Naive thymus-derived CD4-positive, alpha-beta T cell (primary cell): ENCODE measurements around the gene NCAM1. TPM values are rescaled to one million over a fixed set of nuclear protein-coding genes. Genes with fewer than 3 reads are reported as not detected.

Source experiments
- ATAC-seq: fragments of 150-1000 bp; cut with Tn5 transposase; 2 replicates; pipeline ENCODE4 v1.10.0; 2021; ENCODE audit warnings: mild to moderate bottlenecking, moderate library complexity
- CTCF ChIA-PET: fragments of 350-600 bp; sonication (Branson Sonifier 250); formaldehyde crosslinking; loops from one replicate; lab custom pipeline; 2021; ENCODE audit warnings: antibody characterized with exemption; lab: Charles Lee
- POLR2A ChIA-PET: fragments of 350-600 bp; sonication (Branson Sonifier 250); formaldehyde crosslinking; loops from one replicate; lab custom pipeline; 2021; ENCODE audit warnings: antibody characterized with exemption, inconsistent platforms; lab: Charles Lee
- DNase-seq, 9 donors: peaks; one replicate each; pipeline versions ENCODE4 v3.0.0 to v3.0.0-alpha.2; 2020 to 2022; ENCODE audit warnings: mixed read lengths in 1 of 9
- H3K27ac ChIP-seq: one replicate; pipeline ENCODE4 v1.7.0; 2013; ENCODE audit warnings: mild to moderate bottlenecking, low read depth, low read length, moderate library complexity
- H3K27me3 ChIP-seq, 2 donors: one replicate each; pipeline ENCODE4 v1.7.0; 2013; ENCODE audit warnings: low read length in 2 of 2, mild to moderate bottlenecking in 2 of 2, moderate library complexity in 2 of 2; ENCODE audit not compliant: control insufficient read depth in 2 of 2, insufficient read depth in 2 of 2
- H3K36me3 ChIP-seq, 3 experiments: 1 replicate in 2 of 3; 2 replicates in 1 of 3; pipeline ENCODE4 v1.7.0; 2013; ENCODE audit warnings: low read length in 3 of 3, mild to moderate bottlenecking in 3 of 3, moderate library complexity in 1 of 3; ENCODE audit not compliant: insufficient read depth in 3 of 3, control insufficient read depth in 2 of 3
- H3K4me1 ChIP-seq, 2 donors: one replicate each; pipeline ENCODE4 v1.7.0; 2013; ENCODE audit warnings: low read length in 2 of 2, mild to moderate bottlenecking in 2 of 2, moderate library complexity in 1 of 2; ENCODE audit not compliant: control insufficient read depth in 2 of 2, insufficient read depth in 2 of 2
- H3K4me3 ChIP-seq: 2 replicates; pipeline ENCODE4 v1.7.0; 2013; ENCODE audit warnings: mild to moderate bottlenecking, low read length
- H3K9me3 ChIP-seq, 3 experiments: 1 replicate in 2 of 3; 2 replicates in 1 of 3; pipeline ENCODE4 v1.7.0; 2013; ENCODE audit warnings: low read length in 3 of 3; ENCODE audit not compliant: control insufficient read depth in 2 of 3
- H3K27ac Mint-ChIP-seq, 9 donors: one replicate each; pipeline ENCODE4 v1.8.0; 2020 to 2022; ENCODE audit warnings: mixed read lengths in 9 of 9, mild to moderate bottlenecking in 8 of 9, moderate library complexity in 5 of 9, inconsistent platforms in 2 of 9
- H3K27me3 Mint-ChIP-seq, 5 donors: one replicate each; pipeline ENCODE4 v1.8.0; 2021 to 2022; ENCODE audit warnings: mixed read lengths in 5 of 5, mild to moderate bottlenecking in 1 of 5
- H3K36me3 Mint-ChIP-seq, 5 donors: one replicate each; pipeline ENCODE4 v1.8.0; 2020 to 2022; ENCODE audit warnings: mixed read lengths in 5 of 5, mild to moderate bottlenecking in 3 of 5, inconsistent platforms in 1 of 5
- H3K4me1 Mint-ChIP-seq, 7 donors: one replicate each; pipeline ENCODE4 v1.8.0; 2020 to 2022; ENCODE audit warnings: mixed read lengths in 7 of 7, mild to moderate bottlenecking in 3 of 7, inconsistent platforms in 1 of 7
- H3K4me3 Mint-ChIP-seq, 10 donors: one replicate each; pipeline ENCODE4 v1.8.0; 2020 to 2022; ENCODE audit warnings: mild to moderate bottlenecking in 10 of 10, mixed read lengths in 10 of 10, moderate library complexity in 6 of 10, inconsistent platforms in 2 of 10
- H3K9me3 Mint-ChIP-seq, 11 donors: one replicate each; pipeline ENCODE4 v1.8.0; 2020 to 2022; ENCODE audit warnings: mixed read lengths in 11 of 11, mild to moderate bottlenecking in 4 of 11, inconsistent platforms in 1 of 11, moderate library complexity in 1 of 11
- intact Hi-C, 2 donors: fragments of 100-400 bp; cut with micrococcal nuclease; formaldehyde crosslinking; loops; one replicate each; pipeline ENCODE4 v1.15.1; 2023
- polyA plus RNA-seq, 2 donors: library from polyadenylated mRNA; unstranded; fragments of 300-500 nt; fragmentation: Illumina TruSeq; gene quantifications; one replicate each; pipeline ENCODE4 v1.2.3, GENCODE V29; 2021
- total RNA-seq, 6 experiments: library from RNA in 5 of 6; stranded (reverse) in 5 of 6; gene quantifications; 1 replicate in 5 of 6; 2 replicates in 1 of 6; pipeline ENCODE4 v1.2.3 and lab custom pipeline; 2021 to 2026

The NCAM1 gene
- total and polyA plus RNA-seq, 7 experiments from 2014 or later = 0.06 to 18.8 (median 1.0) TPM; not detected in 2

DNA sequence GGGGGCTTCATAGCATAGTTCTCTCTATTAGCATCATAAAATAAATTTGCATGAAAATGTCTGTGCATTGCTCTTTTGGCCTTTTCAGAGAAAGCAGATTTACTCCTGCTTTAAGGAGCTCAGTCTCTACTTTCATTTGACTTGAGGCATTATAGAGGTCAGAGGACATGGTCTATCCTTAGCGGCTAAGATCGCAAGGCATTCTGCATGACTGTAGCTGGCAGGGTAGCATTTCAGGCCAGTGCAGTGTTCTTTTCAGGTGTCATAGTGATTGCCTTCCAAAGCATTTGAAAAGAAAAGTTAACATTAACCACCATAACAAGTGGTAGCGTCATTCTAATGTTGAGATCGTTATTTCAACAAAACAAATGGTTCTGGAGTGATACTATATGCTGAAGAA, 126.5 kb downstream of the NCAM1 start:
- ATAC-seq (no peak), DNase-seq (no peak)
- Mint-ChIP-seq H3K36me3 (no peaks in the 10 kb centered on the region), H3K27me3 (peaks cover 2 to 23% (median 14%) of the 10 kb centered on the region in 5 donors), H3K9me3 (no peaks in the 10 kb centered on the region), H3K4me3 (no peak overlapping the region), H3K27ac (no peak overlapping the region), H3K4me1 (no peaks in the 10 kb centered on the region)
- POLR2A ChIA-PET = no interaction called here
- Histone ChIP-seq H3K27ac (no peak overlapping the region), H3K4me3 (no peak overlapping the region), H3K9me3 (no peaks in the 10 kb centered on the region), H3K27me3 (no peaks in the 10 kb centered on the region), H3K4me1 (no peaks in the 10 kb centered on the region), H3K36me3 (no peaks in the 10 kb centered on the region)
- CTCF ChIA-PET = no interaction called here
- intact Hi-C loops = no loop called here

DNA sequence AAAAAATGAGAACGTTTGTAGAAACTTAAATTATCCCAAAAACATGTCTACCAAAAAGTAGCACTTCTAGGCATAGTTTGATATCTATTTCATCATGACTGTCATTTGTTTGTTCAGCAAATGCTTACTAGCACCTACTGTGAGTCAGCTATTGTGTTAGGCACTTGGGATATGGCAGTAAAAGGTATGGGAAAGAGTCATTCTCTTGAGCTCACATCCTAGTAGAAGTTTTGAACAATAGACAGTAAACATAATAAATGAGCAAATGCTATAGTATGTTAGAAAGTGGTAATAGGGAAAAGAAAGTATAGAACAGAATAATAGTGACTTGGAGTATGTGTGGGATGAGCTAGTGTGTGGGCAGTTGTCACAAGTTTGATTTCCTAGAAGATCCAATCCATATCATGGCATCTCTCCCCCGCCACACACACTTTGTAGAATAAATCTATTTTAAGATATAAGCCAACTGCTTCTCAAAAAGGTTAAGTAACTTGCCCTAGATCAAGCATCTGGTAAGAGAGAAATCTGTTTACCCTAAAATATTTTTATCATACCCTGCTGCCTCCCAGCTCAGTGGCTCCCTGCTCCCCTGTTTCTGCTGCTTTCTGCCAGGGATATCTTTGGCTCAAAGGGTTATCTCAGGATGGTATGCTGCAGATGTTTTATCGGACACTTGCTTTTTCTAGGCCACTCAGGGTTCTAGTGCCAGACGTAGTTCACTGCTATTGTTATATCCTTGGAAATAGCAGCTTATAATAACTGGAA, 129.7 kb downstream of the NCAM1 start:
- H3K27me3 ChIP-seq = no peaks in the 10 kb centered on the region
- no peak overlapping the region for H3K27ac ChIP-seq
- ATAC-seq (no peak), DNase-seq (no peak)
- H3K27ac Mint-ChIP-seq = no peak overlapping the region
- no peaks in the 10 kb centered on the region for H3K36me3 ChIP-seq
- peaks cover 0 to 34% (median 13%) of the 10 kb centered on the region in 5 donors for H3K27me3 Mint-ChIP-seq
- no peak overlapping the region for H3K4me3 Mint-ChIP-seq
- no peaks in the 10 kb centered on the region for H3K4me1 Mint-ChIP-seq
- ChIA-PET CTCF (interaction anchor here (0.5 kb wide), 1 partner anchor 295 kb away, joined by 3 read pairs; no protein-coding TSS in a partner anchor), POLR2A (no interaction called here)
- no peaks in the 10 kb centered on the region for H3K9me3 ChIP-seq
- H3K9me3 Mint-ChIP-seq = peaks cover 0 to 3% (median 0%) of the 10 kb centered on the region in 11 donors
- intact Hi-C loops = no loop called here
- H3K4me3 ChIP-seq = no peak overlapping the region
- H3K4me1 ChIP-seq = no peaks in the 10 kb centered on the region
- no peaks in the 10 kb centered on the region for H3K36me3 Mint-ChIP-seq

DNA sequence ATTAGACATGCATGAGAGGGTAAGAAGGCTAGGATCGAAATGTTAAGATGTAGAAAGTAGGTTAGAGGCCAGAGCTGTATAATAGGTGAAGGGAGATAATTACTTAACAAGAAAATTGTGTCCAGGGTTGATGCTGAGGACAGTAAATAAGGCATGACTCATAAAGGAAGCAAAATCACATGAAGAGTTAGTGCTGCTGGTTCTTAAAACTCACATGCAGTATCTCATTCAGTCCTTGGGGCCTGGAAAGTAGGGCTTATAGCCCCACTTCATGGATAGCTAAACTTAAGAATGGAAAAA, 130.2 kb downstream of the NCAM1 start:
- Histone ChIP-seq H3K4me3 (no peak overlapping the region), H3K36me3 (no peaks in the 10 kb centered on the region), H3K27ac (no peak overlapping the region), H3K27me3 (no peaks in the 10 kb centered on the region), H3K4me1 (no peaks in the 10 kb centered on the region), H3K9me3 (no peaks in the 10 kb centered on the region)
- H3K27ac Mint-ChIP-seq = no peak overlapping the region
- DNase-seq = no peak
- intact Hi-C loops = no loop called here
- ChIA-PET POLR2A (no interaction called here), CTCF (no interaction called here)
- no peaks in the 10 kb centered on the region for H3K4me1 Mint-ChIP-seq
- no peak for ATAC-seq
- no peaks in the 10 kb centered on the region for H3K36me3 Mint-ChIP-seq
- H3K27me3 Mint-ChIP-seq = peaks cover 0 to 34% (median 10%) of the 10 kb centered on the region in 5 donors
- no peak overlapping the region for H3K4me3 Mint-ChIP-seq
- H3K9me3 Mint-ChIP-seq = peaks cover 0 to 3% (median 0%) of the 10 kb centered on the region in 11 donors

DNA sequence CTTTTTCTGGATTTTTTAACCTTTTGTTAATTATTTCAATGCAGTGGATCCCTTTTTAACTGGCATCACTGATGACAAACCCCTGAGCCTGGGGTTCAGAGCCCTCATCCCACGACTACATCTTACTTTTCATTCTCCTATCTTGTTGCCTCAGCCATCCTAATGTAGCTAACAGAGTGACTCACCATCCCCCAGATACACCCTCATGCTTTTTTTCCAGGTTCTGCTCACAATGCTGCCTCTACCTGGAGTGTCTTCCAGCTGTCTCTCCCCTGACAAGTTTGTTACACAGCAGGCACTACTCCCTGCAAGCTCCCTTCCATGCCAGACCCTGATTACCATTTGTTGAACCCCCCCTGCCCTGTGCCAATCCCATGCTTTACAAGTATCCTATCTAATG, 135.4 kb downstream of the NCAM1 start:
- H3K9me3 Mint-ChIP-seq = peaks cover 0 to 3% (median 0%) of the 10 kb centered on the region in 11 donors
- intact Hi-C loops = no loop called here
- Histone ChIP-seq H3K4me3 (no peak overlapping the region), H3K27me3 (no peaks in the 10 kb centered on the region), H3K4me1 (no peaks in the 10 kb centered on the region), H3K9me3 (no peaks in the 10 kb centered on the region), H3K36me3 (no peaks in the 10 kb centered on the region), H3K27ac (no peak overlapping the region)
- ChIA-PET CTCF (interaction anchor here (1.1 kb wide), 1 partner anchor 210 kb away, joined by 3 read pairs; no protein-coding TSS in a partner anchor), POLR2A (no interaction called here)
- DNase-seq (no peak), ATAC-seq (no peak)
- no peaks in the 10 kb centered on the region for H3K36me3 Mint-ChIP-seq
- H3K27me3 Mint-ChIP-seq = peaks cover 0 to 51% (median 17%) of the 10 kb centered on the region in 5 donors
- H3K27ac Mint-ChIP-seq = no peak overlapping the region
- no peak overlapping the region for H3K4me3 Mint-ChIP-seq
- H3K4me1 Mint-ChIP-seq = peaks cover 0 to 2% (median 0%) of the 10 kb centered on the region in 7 donors

DNA sequence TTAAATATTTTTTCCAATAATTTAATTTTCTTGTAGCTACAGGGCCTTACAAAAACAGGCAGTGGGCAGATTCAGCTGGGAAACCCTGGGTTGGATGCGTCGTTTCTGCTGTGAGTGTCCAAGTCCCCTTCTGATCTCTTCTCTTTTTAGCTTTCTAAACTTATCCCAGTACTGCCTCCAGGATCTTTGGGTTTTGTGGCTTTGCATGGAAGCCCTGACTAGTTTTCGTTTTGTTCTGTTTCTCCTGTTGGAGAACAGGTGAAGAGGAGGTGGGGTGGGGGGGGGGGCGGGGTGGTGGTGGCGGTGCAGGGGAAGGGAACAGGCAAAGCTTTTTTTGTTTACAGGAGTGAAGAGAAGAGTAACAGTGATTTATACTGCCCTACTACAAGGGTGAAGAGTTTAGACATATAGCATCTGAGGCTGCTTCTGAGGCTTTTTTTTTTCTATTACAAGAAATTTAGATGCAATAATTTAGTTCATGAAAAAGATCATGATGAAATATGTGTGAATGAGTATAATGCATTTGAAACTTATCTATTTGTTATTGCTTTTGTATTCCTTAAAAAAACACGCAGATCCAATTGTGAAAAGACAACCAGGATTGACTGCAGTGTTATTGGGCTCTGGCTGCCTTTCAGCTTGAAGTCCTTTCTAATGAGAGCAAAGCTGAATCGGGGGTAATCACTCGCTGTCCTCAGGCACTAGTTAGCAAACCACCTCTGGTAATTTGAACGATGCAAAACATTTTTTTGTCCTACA, 142.9 kb downstream of the NCAM1 start:
- Histone ChIP-seq H3K36me3 (no peaks in the 10 kb centered on the region), H3K4me1 (no peaks in the 10 kb centered on the region), H3K27ac (no peak overlapping the region), H3K9me3 (peaks cover 0 to 3% (median 0%) of the 10 kb centered on the region in 3 experiments), H3K27me3 (no peaks in the 10 kb centered on the region), H3K4me3 (no peak overlapping the region)
- DNase-seq = no peak
- Mint-ChIP-seq H3K27ac (no peak overlapping the region), H3K27me3 (peaks cover 2 to 28% (median 17%) of the 10 kb centered on the region in 5 donors), H3K4me1 (peaks cover 0 to 2% (median 0%) of the 10 kb centered on the region in 7 donors), H3K4me3 (no peak overlapping the region), H3K9me3 (peaks cover 0 to 2% (median 0%) of the 10 kb centered on the region in 11 donors), H3K36me3 (no peaks in the 10 kb centered on the region)
- ChIA-PET CTCF (no interaction called here), POLR2A (interaction anchor here (0.6 kb wide), 1 partner anchor 940 kb away, joined by 3 read pairs; no protein-coding TSS in a partner anchor)
- ATAC-seq = no peak
- intact Hi-C loops = no loop called here

DNA sequence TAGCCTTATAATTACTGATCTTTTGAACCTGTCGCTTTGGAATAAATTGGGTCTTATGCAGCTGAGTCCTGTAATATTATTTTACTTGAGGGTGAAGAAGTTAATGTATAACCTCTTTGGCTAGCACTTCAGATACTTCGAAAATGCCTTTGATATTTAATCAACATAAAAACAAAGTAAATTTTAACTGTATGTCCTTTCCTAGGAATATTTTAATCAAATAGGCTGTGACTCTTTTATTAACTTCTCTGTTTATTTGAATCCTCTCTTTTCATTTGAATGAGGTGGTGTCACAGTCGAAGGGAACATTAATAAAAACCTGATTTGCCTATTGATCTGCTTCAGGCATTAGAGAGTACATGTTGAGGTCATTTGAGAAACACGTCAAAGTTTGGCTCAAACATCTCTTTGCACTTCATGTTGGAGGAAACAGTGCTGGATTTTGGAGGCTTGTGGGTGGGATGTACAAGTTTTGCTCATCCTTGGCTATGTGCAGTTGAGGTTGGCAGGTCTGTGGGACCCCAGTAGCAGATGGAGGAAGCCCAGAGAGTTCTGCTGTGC, 143.6 kb downstream of the NCAM1 start:
- H3K9me3 ChIP-seq = peaks cover 0 to 3% (median 0%) of the 10 kb centered on the region in 3 experiments
- Mint-ChIP-seq H3K4me1 (peaks cover 0 to 2% (median 0%) of the 10 kb centered on the region in 7 donors), H3K9me3 (no peaks in the 10 kb centered on the region), H3K27ac (no peak overlapping the region), H3K27me3 (peaks cover 5 to 28% (median 16%) of the 10 kb centered on the region in 5 donors), H3K4me3 (no peak overlapping the region), H3K36me3 (no peaks in the 10 kb centered on the region)
- no peak overlapping the region for H3K4me3 ChIP-seq
- H3K36me3 ChIP-seq = no peaks in the 10 kb centered on the region
- DNase-seq (no peak), ATAC-seq (no peak)
- no peak overlapping the region for H3K27ac ChIP-seq
- no peaks in the 10 kb centered on the region for H3K4me1 ChIP-seq
- CTCF ChIA-PET = no interaction called here
- no peaks in the 10 kb centered on the region for H3K27me3 ChIP-seq
- intact Hi-C loops = no loop called here
- POLR2A ChIA-PET = no interaction called here
